Inflammatory macrophage treated with lipopolysaccharide for 1 hour (primary cell): ENCODE data around the gene PLXND1.
A peak's percentile ranks its signal among the peaks of the same experiment; 100 is the strongest.
"Not testable (repeated sequence)": the region's sequence is repeated elsewhere in the genome, so short reads cannot be mapped to it uniquely, and the experiment has no call there.

Experiments
- DNase-seq, 2 donors: peaks; one replicate each; pipeline ENCODE4 v3.0.0-alpha.2; 2020 to 2022

PLXND1 gene

DNA sequence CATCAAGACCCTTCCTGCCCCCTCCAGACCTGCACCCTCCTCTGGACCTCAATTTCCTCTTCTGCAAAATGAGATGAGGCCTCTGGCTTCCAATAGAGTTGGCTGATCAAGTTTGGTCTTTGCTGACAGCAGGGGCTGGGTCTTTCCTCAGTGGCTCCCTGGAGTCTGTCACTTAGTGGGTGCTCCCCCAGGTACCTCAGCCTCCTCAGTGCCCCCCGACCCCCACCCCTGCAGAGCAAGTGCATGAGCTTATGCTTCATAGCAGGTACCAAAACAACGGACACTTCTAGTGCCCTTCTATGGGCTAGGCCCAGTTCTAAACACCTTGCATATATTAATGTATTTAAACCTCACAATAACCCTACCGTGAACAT is 6.9 kb upstream of the PLXND1 start:
- no peak for DNase-seq

GRCh38 chr3:129612534-129613366 is 6.3 kb upstream of the PLXND1 start:
- no peak for DNase-seq

- DNase-seq: no peak
These were observed 5.5 kb upstream of the PLXND1 start for GRCh38 chr3:129611812-129612533.

- no peak for DNase-seq
These were observed 4.9 kb upstream of the PLXND1 start for GRCh38 chr3:129611446-129611800.

- DNase-seq: not testable (repeated sequence)
These were observed 4.4 kb upstream of the PLXND1 start for GRCh38 chr3:129610794-129611445.

- no peak for DNase-seq
These were observed 3.8 kb upstream of the PLXND1 start for GRCh38 chr3:129610276-129610675.

GRCh38 chr3:129609591-129610182 is 3.2 kb upstream of the PLXND1 start:
- no peak for DNase-seq

DNA sequence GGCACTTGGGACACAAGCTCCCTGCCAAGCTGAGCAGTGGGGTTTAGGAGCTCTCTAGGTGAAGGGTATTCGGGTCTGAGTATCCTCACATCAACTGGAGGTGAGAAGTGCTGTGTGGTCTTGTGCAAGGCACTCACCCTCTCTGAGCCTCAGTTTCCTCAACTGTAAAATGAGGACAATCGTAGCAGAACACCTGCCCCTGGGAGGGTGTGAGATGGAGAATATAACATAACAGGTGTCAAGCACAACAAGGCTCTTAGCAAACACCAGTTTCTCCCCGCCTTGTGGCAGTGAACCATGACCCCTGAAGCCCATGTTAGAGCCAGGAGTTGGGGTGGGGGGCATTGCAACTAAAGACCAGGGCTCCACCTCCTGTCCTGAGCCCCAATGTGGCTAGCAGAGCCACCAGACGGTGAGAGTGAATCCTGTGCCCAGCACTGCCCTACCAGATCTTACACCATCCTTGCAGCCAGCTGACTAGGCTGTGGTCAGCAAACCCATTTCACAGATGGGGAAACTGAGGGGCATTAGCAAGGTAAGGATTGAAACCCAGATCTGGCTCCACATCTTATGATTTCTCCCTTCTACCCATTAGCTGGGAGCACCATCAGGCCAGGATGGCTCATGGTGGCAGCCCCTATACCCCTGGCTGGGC is 2.6 kb upstream of the PLXND1 start:
- DNase-seq: no peak

DNA sequence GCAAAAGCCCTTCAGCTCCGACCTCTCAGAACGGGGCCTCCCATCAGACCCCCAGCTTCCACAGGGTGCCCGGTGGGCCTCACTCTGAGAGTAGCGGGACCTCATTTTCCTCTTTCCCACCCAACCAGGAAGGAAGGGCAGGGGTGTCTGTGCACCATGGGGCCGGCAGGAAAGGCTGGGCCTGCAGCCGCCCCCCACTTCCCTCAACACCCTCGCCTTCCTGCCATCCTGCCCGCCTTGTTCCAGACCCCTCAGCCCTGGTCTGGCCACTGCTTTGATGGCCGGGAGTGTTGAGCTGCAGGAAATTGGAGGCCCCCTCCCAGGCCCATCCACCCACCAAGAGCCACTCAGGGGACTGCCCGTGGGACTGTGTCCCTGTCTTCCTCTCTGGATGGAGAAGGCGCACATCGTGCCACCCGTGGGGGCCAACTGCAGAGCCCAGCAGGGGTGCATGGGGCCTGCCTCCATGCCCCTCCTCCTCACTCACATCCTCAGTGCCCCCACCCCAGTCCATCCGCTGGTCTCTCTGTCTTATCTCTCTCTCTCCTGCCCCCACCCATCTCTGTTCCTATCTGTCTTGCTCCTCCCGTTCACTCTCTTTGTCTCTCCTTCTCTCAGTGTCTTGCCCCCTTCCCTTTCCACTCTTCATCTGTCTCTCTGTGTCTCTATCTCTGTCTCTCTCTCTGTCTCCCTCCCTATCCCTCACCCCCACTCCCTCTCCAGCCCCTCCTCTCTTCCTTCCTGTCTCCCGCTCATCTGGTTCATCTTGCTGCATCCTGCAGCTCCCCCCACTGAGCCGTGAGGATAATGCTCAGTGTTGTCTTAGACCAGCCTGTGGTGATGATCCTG is 1.8 kb upstream of the PLXND1 start:
- DNase-seq: no peak

DNA sequence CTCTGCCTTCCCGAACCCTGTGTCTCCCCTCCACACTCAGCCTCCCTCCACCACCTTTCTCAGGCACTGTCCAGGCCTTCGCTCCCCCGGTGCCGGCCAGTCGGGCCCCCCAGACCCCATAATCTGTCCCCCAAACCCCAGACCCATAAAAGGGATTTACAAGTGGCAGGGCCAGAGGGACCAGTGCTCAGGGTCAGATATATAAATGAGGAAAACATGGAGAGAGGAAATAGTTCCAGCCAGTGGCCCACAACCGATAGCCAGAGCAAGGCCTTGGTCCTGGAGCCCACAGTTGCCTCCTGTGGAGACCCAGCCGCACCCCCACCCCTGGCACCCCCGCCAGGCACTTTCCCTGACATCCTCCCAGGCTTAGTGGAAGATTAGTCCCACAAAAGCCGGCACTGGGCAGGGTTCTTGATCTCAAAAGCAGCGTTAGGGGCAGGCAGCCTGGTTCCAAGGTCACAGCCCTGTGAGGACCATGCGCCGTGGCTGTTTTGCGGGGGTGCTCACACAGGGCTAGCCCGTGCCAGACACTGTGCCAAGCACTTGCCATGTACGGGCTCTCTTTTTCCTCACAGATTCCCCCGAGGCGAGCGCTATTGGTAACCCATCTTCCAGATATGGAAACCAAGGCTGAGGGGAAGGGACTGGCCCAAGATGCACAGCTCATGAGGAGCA is 1.1 kb upstream of the PLXND1 start:
- DNase-seq: no peak

GRCh38 chr3:129605922-129606635 is 397 bp downstream of the PLXND1 start:
- peak in 1 of 2 donors; percentile 40 for DNase-seq

GRCh38 chr3:129605203-129605921 is 1.1 kb downstream of the PLXND1 start:
- DNase-seq: peak in 1 of 2 donors; percentile 24

DNA sequence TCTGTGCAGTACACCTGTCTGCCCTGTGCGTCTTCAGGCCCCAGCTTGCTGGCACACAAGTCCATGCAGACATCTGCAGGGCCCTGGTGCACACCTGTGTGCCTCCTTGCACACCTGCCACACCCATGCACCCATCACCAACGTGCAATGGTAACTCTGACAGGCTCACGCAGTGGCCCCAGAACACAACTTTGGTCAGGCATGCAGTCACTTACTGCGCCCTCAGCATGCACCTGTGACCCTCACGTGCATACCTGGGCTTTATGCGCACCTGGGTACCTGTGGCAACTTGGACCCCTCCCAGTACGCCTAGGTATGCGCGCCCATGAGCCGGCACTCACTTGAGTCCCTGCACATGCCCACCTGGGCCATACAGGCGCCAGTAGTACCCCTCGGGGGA is 1.7 kb downstream of the PLXND1 start:
- DNase-seq: no peak

DNA sequence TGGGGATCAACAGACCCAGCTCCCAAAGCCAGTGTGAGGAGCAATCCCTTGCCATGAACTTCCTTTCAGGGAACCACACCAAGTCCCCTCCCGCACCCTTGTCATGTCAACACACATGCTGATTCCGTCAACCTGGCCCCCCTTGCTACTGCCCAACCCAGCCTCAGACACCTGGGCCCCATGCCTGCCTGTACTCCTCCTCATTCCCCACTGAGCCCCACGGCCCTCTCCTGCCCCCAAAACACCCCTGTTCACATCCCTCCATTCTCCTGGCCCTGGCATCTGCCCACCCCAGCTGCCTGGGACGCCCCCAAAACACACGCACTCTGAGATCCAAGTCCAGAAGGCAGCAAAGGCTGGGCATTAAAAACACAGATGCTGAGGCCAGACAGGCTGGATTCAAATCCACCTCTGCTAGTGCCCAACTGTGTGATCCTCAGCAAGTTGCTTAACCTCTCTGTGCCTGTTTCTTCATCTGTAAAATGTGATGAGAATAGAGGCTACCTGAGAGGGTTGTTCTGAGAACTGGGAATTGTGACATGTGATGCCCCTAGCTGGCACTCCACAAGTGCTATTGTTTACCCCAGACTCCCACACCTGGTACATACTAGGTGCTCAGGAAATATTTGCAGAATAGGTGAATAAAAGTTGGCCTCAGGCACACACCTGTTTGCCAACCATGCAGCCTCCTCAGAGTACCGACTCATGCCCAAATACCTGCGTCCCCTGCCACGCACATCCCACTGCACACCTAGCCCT is 2.3 kb downstream of the PLXND1 start:
- DNase-seq: no peak

GRCh38 chr3:129603561-129603942 is 2.9 kb downstream of the PLXND1 start:
- DNase-seq: peak; percentile 62 to 76

DNA sequence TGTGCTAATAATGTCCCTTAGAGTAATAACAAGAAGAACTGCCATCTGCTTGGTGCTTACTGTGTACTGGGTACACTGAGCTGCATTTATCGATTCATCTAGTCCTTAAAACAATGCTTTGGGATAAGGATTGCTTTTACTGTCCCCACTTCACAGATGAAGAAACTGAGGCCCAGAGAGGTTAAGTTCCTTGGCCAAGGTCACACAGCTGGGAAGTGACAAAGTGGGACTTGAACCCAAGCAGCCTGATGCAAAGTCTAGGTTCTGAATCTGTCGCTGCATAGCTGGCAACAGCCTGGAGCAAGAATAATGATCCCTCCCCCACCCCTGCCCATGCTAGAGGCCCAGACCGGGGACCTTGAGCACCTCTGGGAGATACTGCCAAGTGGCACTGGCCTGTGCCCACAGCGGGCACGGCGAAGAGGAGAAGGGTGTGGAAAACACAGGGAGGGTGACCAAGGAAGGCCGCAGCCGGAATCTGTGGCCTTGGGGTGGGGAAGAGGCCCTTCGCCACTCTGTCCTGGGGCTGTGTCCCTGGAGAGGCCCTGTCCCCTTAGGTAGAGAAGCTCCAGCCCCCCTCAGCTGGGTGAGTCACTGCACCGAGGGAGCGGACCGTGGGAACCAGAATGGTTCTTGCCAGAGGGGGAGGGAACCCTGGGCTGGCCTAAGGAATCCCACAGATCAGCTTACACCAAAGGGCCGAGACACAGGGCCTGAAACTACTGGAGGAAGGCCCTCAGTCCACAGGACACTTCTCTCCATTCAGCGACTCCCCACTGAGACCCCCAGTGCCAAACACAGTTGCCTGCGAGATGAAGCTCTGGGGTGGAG is 3.5 kb downstream of the PLXND1 start:
- peak; percentile 50 to 87 for DNase-seq

- no peak for DNase-seq
These were observed 4.2 kb downstream of the PLXND1 start for GRCh38 chr3:129602309-129602708.

DNA sequence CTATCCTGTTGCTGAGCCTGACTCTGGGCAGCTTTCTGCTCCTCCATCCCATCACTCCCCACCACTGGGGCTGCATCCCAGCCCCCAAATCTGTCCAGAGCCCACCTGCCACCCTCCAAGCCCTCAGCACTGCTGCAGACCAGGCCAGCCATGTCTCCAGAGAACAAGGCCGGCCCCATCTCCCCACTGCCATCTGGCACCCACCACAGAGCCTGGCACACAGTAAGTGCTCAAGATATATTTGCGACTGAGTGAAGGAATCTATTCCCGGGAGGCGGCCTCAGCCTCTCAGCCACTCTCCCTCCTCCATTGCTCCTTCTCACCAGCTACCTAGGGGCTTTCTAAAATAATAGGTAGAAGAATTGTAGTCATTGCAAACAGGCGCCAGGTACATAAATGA is 4.8 kb downstream of the PLXND1 start:
- no peak for DNase-seq
